H9 (cell line): ENCODE results near the gene A4GNT. TPM values are rescaled to one million over a fixed set of nuclear protein-coding genes. Genes with fewer than 3 reads are reported as not detected.

ENCODE experiments used
- DNase-seq: peaks from one replicate; pipeline ENCODE4 v3.0.0-alpha.2; 2017
- H2AFZ ChIP-seq: one replicate; pipeline ENCODE4 v1.6.1; 2013; ENCODE audit warnings: mild to moderate bottlenecking, low read length, control low read depth, moderate library complexity
- H2AK5ac ChIP-seq: 2 replicates; pipeline ENCODE4 v1.6.1; 2013; ENCODE audit warnings: low read length, control low read depth, mixed read lengths; ENCODE audit not compliant: insufficient read length
- H2BK120ac ChIP-seq: one replicate; pipeline ENCODE4 v1.6.1; 2013; ENCODE audit warnings: low read depth, mild to moderate bottlenecking, low read length, control low read depth, inconsistent platforms; ENCODE audit not compliant: poor library complexity, severe bottlenecking
- H2BK12ac ChIP-seq: 2 replicates; pipeline ENCODE4 v1.6.1; 2013; ENCODE audit warnings: low read length, control low read depth, mixed read lengths, low read depth; ENCODE audit not compliant: insufficient read length
- H2BK15ac ChIP-seq: 2 replicates; pipeline ENCODE4 v1.6.1; 2013; ENCODE audit warnings: low read depth, low read length, control low read depth
- H2BK20ac ChIP-seq: one replicate; pipeline ENCODE4 v1.6.1; 2013; ENCODE audit warnings: low read depth, mild to moderate bottlenecking, low read length, control low read depth, inconsistent platforms; ENCODE audit not compliant: poor library complexity, severe bottlenecking
- H2BK5ac ChIP-seq: 2 replicates; pipeline ENCODE4 v1.6.1; 2013; ENCODE audit warnings: low read length, control low read depth, mixed read lengths; ENCODE audit not compliant: insufficient read length
- H3K14ac ChIP-seq: 2 replicates; pipeline ENCODE4 v1.6.1; 2013; ENCODE audit warnings: low read length, control low read depth; ENCODE audit not compliant: insufficient read depth
- H3K18ac ChIP-seq: 2 replicates; pipeline ENCODE4 v1.6.1; 2013; ENCODE audit warnings: low read depth, mild to moderate bottlenecking, mixed read lengths, low read length, control low read depth; ENCODE audit not compliant: insufficient read length
- H3K23ac ChIP-seq: 2 replicates; pipeline ENCODE4 v1.6.1; 2013; ENCODE audit warnings: low read length, control low read depth, mixed read lengths, low read depth; ENCODE audit not compliant: insufficient read length
- H3K23me2 ChIP-seq: 2 replicates; pipeline ENCODE4 v1.6.1; 2013; ENCODE audit warnings: low read depth, mild to moderate bottlenecking, mixed read lengths, low read length, control low read depth; ENCODE audit not compliant: insufficient read length, poor library complexity, severe bottlenecking
- H3K27ac ChIP-seq: 2 replicates; pipeline ENCODE4 v1.5.1; 2013; ENCODE audit warnings: low read length, control low read depth, mixed read lengths, low read depth; ENCODE audit not compliant: insufficient read length
- H3K27me3 ChIP-seq: 2 replicates; pipeline ENCODE4 v1.6.1; 2013; ENCODE audit warnings: low read length, control low read depth, inconsistent platforms; ENCODE audit not compliant: insufficient read depth
- H3K4ac ChIP-seq: 2 replicates; pipeline ENCODE4 v1.6.1; 2013; ENCODE audit warnings: low read depth, mild to moderate bottlenecking, control low read depth, inconsistent platforms, low read length, moderate library complexity
- H3K4me1 ChIP-seq: 2 replicates; pipeline ENCODE4 v1.6.1; 2013; ENCODE audit warnings: low read length, control low read depth, inconsistent platforms; ENCODE audit not compliant: insufficient read depth
- H3K4me2 ChIP-seq: 2 replicates; pipeline ENCODE4 v1.6.1; 2013; ENCODE audit warnings: low read length, control low read depth, mixed read lengths; ENCODE audit not compliant: insufficient read length, insufficient read depth
- H3K56ac ChIP-seq: 2 replicates; pipeline ENCODE4 v1.6.1; 2013; ENCODE audit warnings: low read depth, mild to moderate bottlenecking, mixed read lengths, low read length, control low read depth; ENCODE audit not compliant: insufficient read length
- H3K79me1 ChIP-seq: 2 replicates; pipeline ENCODE4 v1.6.1; 2013; ENCODE audit warnings: low read depth, mild to moderate bottlenecking, moderate library complexity, low read length, control low read depth, inconsistent platforms; ENCODE audit not compliant: insufficient read depth, poor library complexity, severe bottlenecking
- H3K79me2 ChIP-seq: 2 replicates; pipeline ENCODE4 v1.6.1; 2013; ENCODE audit warnings: low read length, control low read depth, inconsistent platforms; ENCODE audit not compliant: insufficient read depth
- H3K9ac ChIP-seq: 2 replicates; pipeline ENCODE4 v1.6.1; 2013; ENCODE audit warnings: low read length, control low read depth, mixed read lengths; ENCODE audit not compliant: insufficient read length; ENCODE audit errors: extremely low read depth
- H3K9me3 ChIP-seq: one replicate; pipeline ENCODE4 v1.6.1; 2013; ENCODE audit warnings: low read depth, low read length, inconsistent platforms; ENCODE audit not compliant: control insufficient read depth
- H3T11ph ChIP-seq: one replicate; pipeline ENCODE4 v1.6.1; 2013; ENCODE audit warnings: mild to moderate bottlenecking, low read length, control low read depth, inconsistent platforms
- H4K20me1 ChIP-seq: one replicate; pipeline ENCODE4 v1.6.1; 2013; ENCODE audit not compliant: control insufficient read depth, insufficient read length, insufficient read depth
- H4K5ac ChIP-seq: 2 replicates; pipeline ENCODE4 v1.6.1; 2013; ENCODE audit warnings: low read depth, mild to moderate bottlenecking, mixed read lengths, low read length, control low read depth; ENCODE audit not compliant: insufficient read length
- H4K8ac ChIP-seq: replicated peaks from 2 replicates; pipeline ENCODE4 v1.6.1; 2013; ENCODE audit warnings: low read length, control low read depth, mixed read lengths, low read depth; ENCODE audit not compliant: insufficient read length
- H4K91ac ChIP-seq: 2 replicates; pipeline ENCODE4 v1.6.1; 2013; ENCODE audit warnings: low read depth, mild to moderate bottlenecking, moderate library complexity, mixed read lengths, low read length, control low read depth; ENCODE audit not compliant: insufficient read length
- H3K27ac Mint-ChIP-seq, 3 experiments: 2 replicates in 2 of 3; 3 replicates in 1 of 3; pipeline ENCODE4 v1.8.0; 2020 to 2021; ENCODE audit warnings: mixed read lengths in 3 of 3, mild to moderate bottlenecking in 1 of 3, moderate library complexity in 1 of 3
- H3K27me3 Mint-ChIP-seq: 2 replicates; pipeline ENCODE4 v1.8.0; 2021; ENCODE audit warnings: low read depth, mild to moderate bottlenecking, moderate library complexity, mixed read lengths
- H3K36me3 Mint-ChIP-seq, 3 experiments: 2 replicates in 2 of 3; 3 replicates in 1 of 3; pipeline ENCODE4 v1.8.0; 2020 to 2021; ENCODE audit warnings: low read depth in 3 of 3, mixed read lengths in 3 of 3; ENCODE audit not compliant: insufficient read depth in 1 of 3
- H3K4me1 Mint-ChIP-seq, 2 experiments: 2 replicates each; pipeline ENCODE4 v1.8.0; 2020; ENCODE audit warnings: mixed read lengths in 2 of 2
- H3K4me3 Mint-ChIP-seq, 2 experiments: 2 replicates in 1 of 2; 3 replicates in 1 of 2; pipeline ENCODE4 v1.8.0; 2020 to 2021; ENCODE audit warnings: mild to moderate bottlenecking in 2 of 2, mixed read lengths in 2 of 2, moderate library complexity in 1 of 2
- H3K9me3 Mint-ChIP-seq, 2 experiments: 2 replicates in 1 of 2; 3 replicates in 1 of 2; pipeline ENCODE4 v1.8.0; 2020; ENCODE audit warnings: mild to moderate bottlenecking in 2 of 2, mixed read lengths in 2 of 2, moderate library complexity in 1 of 2
- CTCF ChIP-seq: fragments of 200-600 bp; sonication (generic); conservative IDR thresholded peaks from 3 replicates; pipeline ENCODE4 v1.8.0; 2021; ENCODE audit warnings: antibody characterized with exemption, mild to moderate bottlenecking
- WGBS: extraction: QIAGEN DNeasy Blood & Tissue Kit; methylation state at CpG from one replicate; pipeline ENCODE4 v1.1.7; 2013; ENCODE audit warnings: missing lambda C conversion rate, low lambda C conversion rate, mixed read lengths; ENCODE audit not compliant: insufficient read length; ENCODE audit errors: extremely low coverage; 5-methylcytosine and 5-hydroxymethylcytosine counted together
- total RNA-seq: library from RNA; stranded (reverse); gene quantifications from 2 replicates; pipeline ENCODE4 v1.2.1, GENCODE V29; 2021

The A4GNT gene
- total RNA-seq, 1 experiment from 2014 or later: not detected

- no peaks in the 10 kb centered on the region for H3K27me3 Mint-ChIP-seq
- Histone ChIP-seq H2BK15ac (no peak overlapping the region), H2BK20ac (no peak overlapping the region), H4K5ac (no peak overlapping the region), H2AFZ (no peak overlapping the region), H3T11ph (no peak overlapping the region), H4K20me1 (no peaks in the 10 kb centered on the region), H4K8ac (no peak overlapping the region), H3K27ac (no peak overlapping the region), H3K23ac (no peak overlapping the region), H3K14ac (no peak overlapping the region), H2BK120ac (no peak overlapping the region), H2AK5ac (no peak overlapping the region), H3K4me1 (no peaks in the 10 kb centered on the region), H2BK5ac (no peak overlapping the region), H4K91ac (no peak overlapping the region), H2BK12ac (no peak overlapping the region), H3K79me1 (no peaks in the 10 kb centered on the region), H3K4me2 (no peak overlapping the region), H3K27me3 (no peaks in the 10 kb centered on the region), H3K23me2 (no peaks in the 10 kb centered on the region), H3K18ac (no peak overlapping the region), H3K79me2 (no peaks in the 10 kb centered on the region), H3K9me3 (no peaks in the 10 kb centered on the region), H3K4ac (no peak overlapping the region), H3K9ac (no peak overlapping the region), H3K56ac (no peak overlapping the region)
- H3K36me3 Mint-ChIP-seq: peaks cover 25 to 59% (median 47%) of the 10 kb centered on the region in 3 experiments
- no peak overlapping the region for H3K27ac Mint-ChIP-seq
- peaks cover 0 to 8% of the 10 kb centered on the region in 2 experiments; a peak in 1 of 4 replicates for H3K4me1 Mint-ChIP-seq
- no peak for TF ChIP-seq CTCF
- no peak overlapping the region for H3K4me3 Mint-ChIP-seq
- no CpG with 5 or more reads among the region's 1 CpG for WGBS
- DNase-seq: no peak
- no peaks in the 10 kb centered on the region for H3K9me3 Mint-ChIP-seq
These were observed 53.3 kb downstream of the A4GNT start for GRCh38 chr3:138078901-138079344.
